ENCODE data around the gene SERTAD4.
A peak's percentile ranks its signal among the peaks of the same experiment; 100 is the strongest.
"Not testable (repeated sequence)": the region's sequence is repeated elsewhere in the genome, so short reads cannot be mapped to it uniquely, and the experiment has no call there.

Gene SERTAD4

GRCh38 chr1:210232511-210233215 lies at the start of gene SERTAD4:
SERTAD4 (plus strand) TSS chr1:210232796; CDS start chr1:210237961, 5,165 bp downstream.
- DNase-seq = peak; percentile 82

DNA sequence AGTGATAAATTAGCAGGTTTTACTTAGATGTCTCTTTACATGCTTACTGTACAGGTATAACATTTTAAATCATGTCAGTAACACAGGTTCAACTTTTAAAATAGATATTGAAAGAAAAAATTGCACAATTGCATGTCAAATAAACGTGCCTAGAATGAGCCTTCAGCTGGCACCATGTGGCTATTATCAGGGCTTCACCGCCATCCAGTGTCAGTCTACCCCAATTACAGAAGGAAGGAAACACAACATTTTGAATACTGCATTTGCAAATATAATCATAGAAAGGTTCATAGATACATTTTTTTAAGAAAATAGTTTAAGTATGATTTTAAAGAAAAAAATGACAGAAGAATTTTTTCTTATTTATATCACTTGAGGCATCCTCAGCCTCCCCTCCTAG lies 47.5 kb upstream of the SERTAD4 start:
- no peak for DNase-seq

DNA sequence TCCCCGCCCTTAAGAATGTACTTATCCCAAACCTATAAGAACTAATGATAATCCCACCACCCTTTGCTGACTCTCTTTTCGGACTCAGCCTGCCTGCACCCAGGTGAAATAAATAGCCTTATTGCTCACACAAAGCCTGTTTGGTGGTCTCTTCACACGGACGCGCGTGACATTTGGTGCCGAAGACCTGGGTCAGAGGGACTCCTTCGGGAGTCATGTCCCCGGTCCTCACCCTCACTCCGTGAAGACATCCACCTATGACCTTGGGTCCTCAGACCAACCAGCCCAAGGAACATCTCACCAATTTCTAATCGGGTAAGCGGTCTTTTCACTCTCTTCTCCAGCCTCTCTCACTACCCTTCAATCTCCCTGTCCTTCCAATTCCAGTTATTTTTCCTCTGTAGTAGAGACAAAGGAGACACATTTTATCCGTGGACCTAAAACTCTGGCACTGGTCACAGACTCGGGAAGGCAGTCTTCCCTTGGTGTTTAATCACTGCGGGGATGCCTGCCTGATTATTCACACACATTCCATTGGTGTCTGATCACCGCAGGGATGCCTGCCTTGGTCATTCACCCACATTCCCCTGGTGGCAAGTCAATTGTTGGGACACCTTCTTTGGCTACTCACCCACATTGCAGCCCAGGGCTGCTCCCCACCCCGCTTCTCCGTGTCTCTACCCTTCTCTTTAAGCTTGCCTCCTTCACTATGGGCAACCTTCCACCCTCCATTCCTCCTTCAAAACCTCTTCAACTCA lies 44.6 kb upstream of the SERTAD4 start:
- not testable (repeated sequence) for DNase-seq

DNA sequence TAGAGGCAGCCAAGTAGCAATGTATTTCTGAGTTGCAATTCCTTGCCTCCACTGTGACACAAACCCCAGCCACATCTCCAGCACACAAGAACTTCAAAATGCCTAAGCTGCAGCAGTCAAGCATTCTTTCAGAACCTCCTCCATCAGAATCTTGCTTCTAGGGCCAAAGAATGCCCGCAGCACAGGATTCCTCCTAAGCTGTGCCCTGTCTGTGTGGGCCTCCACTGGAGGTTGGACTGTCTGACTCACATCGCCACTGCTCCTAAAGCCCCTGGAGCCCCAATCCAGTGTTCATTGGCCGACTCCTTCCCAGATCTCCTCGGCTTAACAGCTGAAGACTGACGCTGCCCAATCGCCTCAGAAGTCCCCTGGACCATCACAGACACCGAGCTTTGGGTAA lies 43.2 kb upstream of the SERTAD4 start:
- no peak for DNase-seq

GRCh38 chr1:210195635-210196160 lies 36.9 kb upstream of the SERTAD4 start:
- no peak for DNase-seq

DNA sequence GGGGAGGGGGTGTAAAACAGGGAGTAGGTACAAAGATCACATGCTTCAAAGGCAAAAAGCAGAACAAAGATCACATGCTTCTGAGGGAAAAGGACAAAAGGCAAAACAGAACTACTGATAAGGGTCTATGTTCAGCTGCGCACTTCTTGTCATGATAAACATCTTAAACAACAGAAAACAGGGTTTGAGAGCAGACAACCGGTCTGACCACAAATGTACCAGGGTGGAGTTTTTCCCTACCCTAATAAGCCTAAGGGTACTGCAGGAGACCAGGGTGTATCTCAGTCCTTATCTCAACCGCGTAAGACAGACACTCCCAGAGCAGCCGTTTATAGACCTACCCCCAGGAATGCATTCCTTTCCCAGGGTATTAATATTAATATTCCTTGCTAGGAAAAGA lies 36.3 kb upstream of the SERTAD4 start:
- DNase-seq = not testable (repeated sequence)

DNA sequence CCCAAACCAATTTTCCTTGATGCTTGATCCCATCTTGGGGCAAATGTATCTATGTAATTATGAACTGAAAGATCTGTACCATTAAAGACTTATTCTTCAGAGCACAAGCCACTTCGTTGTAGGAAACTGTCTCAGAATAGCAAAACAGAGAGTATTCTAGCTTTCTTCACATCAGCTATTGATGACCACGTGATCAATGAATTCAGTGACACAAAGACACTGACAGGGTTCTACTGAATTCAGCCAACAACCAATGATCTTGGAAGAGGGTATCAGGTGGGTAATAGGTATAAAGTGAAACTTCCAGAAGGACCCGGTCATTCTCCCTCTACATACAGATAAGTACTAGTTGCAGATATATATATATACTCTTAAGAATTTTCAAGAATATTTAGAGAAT lies 33.8 kb upstream of the SERTAD4 start:
- no peak for DNase-seq

DNA sequence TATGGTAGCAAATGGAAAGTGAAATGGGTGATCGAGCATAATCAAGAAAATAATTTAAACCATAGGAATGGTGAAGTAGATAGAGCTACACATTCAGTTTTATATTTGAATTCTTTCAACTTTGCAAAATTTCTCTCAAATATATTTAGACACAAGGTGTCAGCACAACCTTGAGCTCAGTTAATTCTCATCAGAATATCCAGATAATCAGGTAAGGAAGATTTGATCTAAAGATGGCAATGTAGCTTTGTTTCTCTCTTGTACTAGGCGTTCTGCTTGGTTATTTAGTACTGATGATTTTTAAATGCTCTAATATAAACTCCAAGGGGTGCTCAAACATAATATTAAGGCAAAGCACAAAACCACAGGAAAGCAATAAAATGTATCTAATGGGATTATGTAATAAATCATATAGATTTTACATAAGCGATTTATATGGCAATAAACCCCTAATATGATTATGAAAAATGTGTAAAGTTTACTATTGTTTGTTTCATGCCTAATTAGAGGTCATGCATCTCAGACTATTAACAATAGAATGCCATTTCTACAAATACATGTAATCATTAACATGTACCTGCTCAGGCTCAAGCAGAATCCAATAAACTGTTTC lies 32.4 kb upstream of the SERTAD4 start:
- DNase-seq = no peak

GRCh38 chr1:210201681-210202080 lies 30.9 kb upstream of the SERTAD4 start:
- DNase-seq = no peak

- DNase-seq = no peak
Measured at GRCh38 chr1:210207597-210208450, 24.8 kb upstream of the SERTAD4 start.

DNA sequence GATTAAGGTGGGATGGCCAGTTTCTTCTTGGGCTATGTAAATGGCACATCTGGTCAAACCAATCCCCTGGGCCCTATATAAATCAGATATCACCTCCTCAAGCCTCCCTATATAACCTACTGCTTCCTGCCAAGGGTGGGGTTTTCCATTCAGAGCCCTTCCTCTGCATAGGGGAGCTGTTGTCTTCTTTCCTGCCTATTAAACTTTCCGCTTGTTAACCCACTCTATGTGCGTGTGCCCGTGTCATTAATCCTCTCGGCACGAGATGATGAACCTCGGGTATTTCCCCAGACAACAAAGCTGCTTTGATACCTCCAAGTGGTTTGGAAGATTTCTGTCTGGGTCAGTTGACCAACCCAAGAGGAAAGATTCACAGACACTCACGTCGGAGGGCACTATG lies 19.3 kb upstream of the SERTAD4 start:
- no peak for DNase-seq

DNA sequence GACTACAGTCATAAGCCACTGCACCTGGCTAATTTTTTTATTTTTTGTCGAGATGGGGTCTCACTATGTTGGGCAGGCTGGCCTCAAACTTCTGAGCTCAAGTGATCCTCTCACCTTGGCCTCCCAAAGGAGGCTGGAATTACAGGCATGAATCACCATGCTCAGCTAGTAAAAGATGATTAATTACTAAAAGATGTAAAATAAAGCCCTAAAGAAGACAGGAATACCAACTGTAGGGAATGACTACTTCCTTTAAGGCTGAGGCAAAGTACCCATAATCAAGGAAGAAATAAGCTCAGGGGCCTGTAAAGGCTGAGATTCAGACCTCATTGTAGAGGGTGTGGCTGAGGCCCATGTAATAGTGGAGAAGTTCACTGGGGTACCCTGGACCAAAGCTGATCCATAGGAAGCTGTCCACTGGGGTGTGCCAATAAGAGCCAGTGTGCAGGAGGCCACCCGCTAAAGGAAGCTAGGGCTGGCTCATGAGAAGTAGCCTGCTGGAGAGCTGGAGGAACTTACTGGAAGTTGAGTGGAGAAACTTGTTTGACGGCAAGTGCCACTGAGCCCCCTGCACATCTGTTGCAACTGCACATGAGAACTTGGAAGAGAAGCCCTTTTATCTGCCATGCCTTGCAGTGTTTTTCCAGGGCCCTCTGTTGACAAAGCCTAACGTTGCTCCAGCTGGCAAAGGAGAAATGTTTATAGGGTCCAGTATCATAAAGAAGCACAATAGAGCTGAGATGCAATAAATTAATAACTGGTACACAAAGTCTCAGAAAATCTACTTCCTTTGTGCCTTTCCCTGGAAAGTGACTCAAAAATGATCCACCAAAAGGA lies 17.8 kb upstream of the SERTAD4 start:
- no peak for DNase-seq

DNA sequence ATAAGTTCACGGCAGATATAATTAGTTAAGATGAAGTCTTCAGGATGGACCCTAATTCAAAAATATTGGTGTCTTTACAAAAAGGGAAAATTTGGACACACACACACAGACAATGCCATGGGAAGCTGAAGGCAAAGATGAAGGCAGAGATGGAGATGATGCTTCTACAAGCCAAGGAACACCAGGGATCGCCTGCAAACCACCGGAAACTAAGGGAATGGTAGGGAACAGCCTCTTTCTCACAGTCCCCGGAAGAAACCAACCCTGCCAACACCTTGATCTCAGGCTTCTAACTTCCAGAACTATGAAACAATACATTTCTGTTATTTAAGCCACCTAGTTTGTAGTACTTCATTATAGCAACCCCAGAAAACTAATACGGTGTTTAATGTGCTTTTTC lies 15.1 kb upstream of the SERTAD4 start:
- no peak for DNase-seq

DNA sequence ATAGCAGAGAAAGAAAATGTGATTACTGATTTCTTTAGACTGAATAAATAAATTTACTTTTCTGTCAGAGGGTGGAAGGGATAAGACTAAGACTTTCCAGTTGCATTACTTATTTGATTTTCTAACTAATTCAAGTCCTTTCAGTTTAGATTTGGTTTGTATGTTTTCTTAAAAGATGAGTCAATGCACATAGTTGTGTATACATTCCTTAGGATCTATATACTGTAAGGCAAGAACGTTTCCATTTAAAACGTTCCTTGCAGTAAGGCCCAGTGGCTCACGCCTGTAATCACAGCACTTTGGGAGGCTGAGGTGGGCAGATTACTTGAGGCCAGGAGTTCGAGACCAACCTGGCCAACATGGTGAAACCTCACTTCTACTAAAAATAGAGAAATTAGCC lies 14.5 kb upstream of the SERTAD4 start:
- no peak for DNase-seq

- DNase-seq = peak; percentile 22
Measured at GRCh38 chr1:210222340-210223006, 10.1 kb upstream of the SERTAD4 start.

DNA sequence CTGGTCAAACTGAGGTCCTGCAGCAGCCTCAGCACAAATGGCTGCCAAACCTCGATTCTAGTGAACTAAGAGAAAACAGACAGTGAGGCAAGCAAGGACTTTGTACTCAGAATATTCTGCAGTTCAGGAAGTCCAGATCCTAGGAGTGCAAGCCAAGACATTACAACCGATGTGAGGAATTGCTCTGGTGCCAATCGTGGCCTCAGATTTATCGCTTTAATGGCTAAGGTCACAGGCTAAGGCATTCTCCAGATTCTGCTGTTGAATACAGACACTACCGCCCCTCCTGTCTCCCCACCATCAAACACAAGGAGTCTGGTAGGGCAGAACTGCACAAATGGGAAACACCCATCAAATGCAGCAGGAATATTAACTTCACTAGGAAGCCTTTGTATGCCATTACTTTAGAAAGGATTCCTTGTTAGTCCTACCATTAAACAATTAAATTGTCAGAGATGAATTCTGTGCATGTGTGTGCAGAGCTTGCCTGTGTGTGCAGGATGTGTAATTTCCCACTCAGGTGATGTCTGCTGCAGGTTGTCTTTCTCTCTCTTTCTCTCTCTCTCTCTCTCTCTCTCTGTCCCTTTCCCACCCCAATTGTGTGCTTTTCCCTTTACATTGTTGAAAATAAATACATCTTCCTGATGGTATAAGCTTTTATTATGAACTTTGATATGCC lies 9.2 kb upstream of the SERTAD4 start:
- DNase-seq = peak; percentile 39

- no peak for DNase-seq
Measured at GRCh38 chr1:210228158-210228557, 4.4 kb upstream of the SERTAD4 start.

DNA sequence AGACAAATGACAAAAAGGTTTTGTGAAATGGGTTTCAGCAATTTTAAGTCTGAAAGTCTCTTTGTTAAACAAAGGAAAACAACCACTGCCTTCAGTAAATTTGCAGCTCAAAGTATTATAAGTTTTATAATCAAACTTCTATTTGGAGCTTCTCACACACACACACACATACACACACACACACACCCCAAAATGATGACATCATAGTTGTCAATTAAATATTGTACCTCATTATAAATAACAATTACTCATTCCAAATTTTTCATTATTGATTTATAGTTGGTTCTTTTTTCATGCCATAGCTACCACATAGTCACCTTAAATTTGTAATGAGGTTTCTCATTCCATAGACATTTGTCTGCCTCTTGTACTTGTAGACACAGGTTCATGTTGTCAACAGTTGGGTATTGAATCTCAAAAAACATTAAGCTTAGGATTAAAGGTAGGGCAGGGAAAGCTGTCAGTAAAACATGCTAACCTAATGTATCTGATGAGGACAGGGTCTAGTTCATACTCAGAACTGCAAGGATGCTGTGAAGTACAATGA lies 2.4 kb upstream of the SERTAD4 start:
- no peak for DNase-seq

DNA sequence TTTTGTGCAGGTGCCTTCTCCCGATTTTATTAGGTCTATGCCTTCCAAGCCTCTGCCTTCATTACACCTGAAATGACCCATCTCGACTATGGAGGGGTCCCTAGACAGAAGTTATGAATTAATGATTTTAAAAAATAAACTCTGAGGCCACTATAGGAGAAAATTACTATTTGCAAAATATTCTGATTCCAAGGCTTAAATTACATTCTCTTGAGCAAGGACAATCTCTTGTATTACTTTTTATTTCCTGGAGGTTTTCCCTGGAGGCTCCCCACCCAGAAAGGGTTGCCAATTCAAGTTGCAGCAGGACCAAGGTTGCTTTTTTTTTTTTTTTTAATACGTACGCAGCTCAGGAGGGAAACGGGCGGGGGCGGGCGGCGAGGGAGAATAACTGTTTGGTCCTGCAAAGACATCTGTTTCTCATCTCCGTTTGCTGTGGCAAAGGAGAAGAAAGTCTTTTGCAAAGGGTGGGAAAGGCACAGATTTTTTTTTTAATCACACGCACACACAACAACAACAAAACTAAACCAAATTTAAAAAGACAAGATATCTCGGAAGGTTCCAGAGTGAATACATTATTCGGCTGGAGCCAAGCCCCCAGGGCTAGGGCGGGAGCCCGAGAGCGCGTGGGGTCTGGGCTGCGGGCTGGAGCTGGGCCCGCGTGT lies 618 bp upstream of the SERTAD4 start:
- no peak for DNase-seq

- no peak for DNase-seq
Measured at GRCh38 chr1:210233216-210233494, 559 bp downstream of the SERTAD4 start.

All from right hindlimb (tissue), 1 donor.